HEK293T (cell line): ENCODE results near the gene SLC43A3.
"Not testable (repeated sequence)": the region's sequence is repeated elsewhere in the genome, so short reads cannot be mapped to it uniquely, and the experiment has no call there.

Experiments
- CTCF ChIA-PET: fragments of 350-600 bp; formaldehyde crosslinking; extraction: SDS; loops from one replicate; lab custom pipeline; 2021; ENCODE audit warnings: antibody characterized with exemption, inconsistent platforms; lab: Yijun Ruan, JAX
- POLR2A ChIA-PET: fragments of 350-600 bp; formaldehyde crosslinking; extraction: SDS; loops from one replicate; lab custom pipeline; 2020; ENCODE audit warnings: antibody characterized with exemption, inconsistent platforms; lab: Yijun Ruan, JAX
- DNase-seq: peaks from one replicate; pipeline ENCODE4 v3.0.0; 2012; ENCODE audit warnings: mixed read lengths; ENCODE audit errors: extremely low spot score
- ARNT ChIP-seq: fragments of 450-650 bp; IDR thresholded peaks from 2 replicates; pipeline ENCODE4 v1.6.1; 2017; ENCODE audit warnings: mild to moderate bottlenecking
- BHLHE40 ChIP-seq: fragments of 450-650 bp; IDR thresholded peaks from 2 replicates; pipeline ENCODE4 v1.6.1; 2016; ENCODE audit warnings: mild to moderate bottlenecking, moderate library complexity, borderline replicate concordance
- CTBP1 ChIP-seq: fragments of 450-650 bp; IDR thresholded peaks from 2 replicates; pipeline ENCODE4 v1.6.1; 2016; ENCODE audit warnings: borderline replicate concordance
- ELF4 ChIP-seq: fragments of 450-650 bp; IDR thresholded peaks from 2 replicates; pipeline ENCODE4 v1.6.1; 2017; ENCODE audit warnings: antibody characterized with exemption
- FOXA1 ChIP-seq: fragments of 450-650 bp; IDR thresholded peaks from 2 replicates; pipeline ENCODE4 v1.6.1; 2016; ENCODE audit warnings: mild to moderate bottlenecking
- FOXK2 ChIP-seq: fragments of 450-650 bp; IDR thresholded peaks from 2 replicates; pipeline ENCODE4 v1.6.1; 2016; ENCODE audit warnings: mild to moderate bottlenecking
- FOXM1 ChIP-seq: fragments of 450-650 bp; IDR thresholded peaks from 2 replicates; pipeline ENCODE4 v1.6.1; 2017; ENCODE audit warnings: mild to moderate bottlenecking, borderline replicate concordance
- HDGF ChIP-seq: fragments of 450-650 bp; IDR thresholded peaks from 2 replicates; pipeline ENCODE4 v1.6.1; 2017; ENCODE audit warnings: antibody characterized with exemption, borderline replicate concordance
- L3MBTL2 ChIP-seq: fragments of 450-650 bp; conservative IDR thresholded peaks from 2 replicates; pipeline ENCODE4 v1.6.1; 2016; ENCODE audit warnings: mild to moderate bottlenecking
- LEF1 ChIP-seq: fragments of 450-650 bp; IDR thresholded peaks from 2 replicates; pipeline ENCODE4 v1.6.1; 2017; ENCODE audit warnings: mild to moderate bottlenecking, borderline replicate concordance
- NFRKB ChIP-seq: fragments of 450-650 bp; IDR thresholded peaks from 2 replicates; pipeline ENCODE4 v1.6.1; 2016; ENCODE audit warnings: mild to moderate bottlenecking, moderate library complexity
- PKNOX1 ChIP-seq: fragments of 450-650 bp; IDR thresholded peaks from 2 replicates; pipeline ENCODE4 v1.6.1; 2016
- SP1 ChIP-seq: fragments of 450-650 bp; IDR thresholded peaks from 2 replicates; pipeline ENCODE4 v1.6.1; 2017
- SUZ12 ChIP-seq: fragments of 450-650 bp; IDR thresholded peaks from 2 replicates; pipeline ENCODE4 v1.6.1; 2016; ENCODE audit warnings: mild to moderate bottlenecking
- TARDBP ChIP-seq: fragments of 450-650 bp; IDR thresholded peaks from 2 replicates; pipeline ENCODE4 v1.6.1; 2016
- ZNF384 ChIP-seq: fragments of 450-650 bp; IDR thresholded peaks from 2 replicates; pipeline ENCODE4 v1.6.1; 2016

Gene SLC43A3

DNA sequence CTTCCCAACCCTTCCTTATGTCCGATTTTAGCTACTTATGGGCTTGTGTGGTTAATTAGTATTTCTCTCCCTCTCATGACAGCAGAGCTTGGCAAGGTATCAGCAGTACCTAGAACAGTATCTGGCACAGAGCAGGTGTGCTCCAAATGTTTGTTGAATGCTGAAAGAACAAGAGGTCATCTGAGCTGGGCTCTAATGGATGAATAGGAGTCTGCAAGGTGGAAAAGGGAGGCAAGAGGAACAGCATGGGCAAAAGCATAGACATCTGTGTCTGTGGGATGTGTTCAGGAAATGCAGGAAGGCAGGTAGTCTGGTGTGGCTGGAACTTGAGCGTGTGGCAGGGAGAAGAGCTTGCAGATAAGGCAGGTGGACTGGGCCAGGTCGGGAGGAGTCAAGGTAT lies 65.0 kb downstream of the SLC43A3 start:
- TF ChIP-seq SP1 (no peak), PKNOX1 (no peak), SUZ12 (no peak), HDGF (no peak), LEF1 (no peak), L3MBTL2 (no peak), BHLHE40 (no peak), ELF4 (no peak), FOXA1 (no peak), CTBP1 (no peak)
- POLR2A ChIA-PET = no interaction called here
- DNase-seq = no peak
- CTCF ChIA-PET = interaction anchor here (0.8 to 2.6 kb wide), 4 partner anchors 12 to 16 kb away, joined by 3 to 14 read pairs (median 4); no protein-coding TSS in a partner anchor

GRCh38 chr11:57361420-57361819 lies 65.5 kb downstream of the SLC43A3 start:
- CTCF ChIA-PET = interaction anchor here (0.9 to 2.6 kb wide), 3 partner anchors 12 to 16 kb away, joined by 3 to 14 read pairs (median 4); no protein-coding TSS in a partner anchor
- POLR2A ChIA-PET, DNase-seq: not testable (repeated sequence)

- CTCF ChIA-PET = interaction anchor here (0.9 to 2.6 kb wide), 3 partner anchors 11 to 15 kb away, joined by 3 to 14 read pairs (median 4); no protein-coding TSS in a partner anchor
- no peak for DNase-seq
- TF ChIP-seq L3MBTL2 = no peak
- POLR2A ChIA-PET = no interaction called here
Observed at GRCh38 chr11:57360991-57361390, 65.9 kb downstream of the SLC43A3 start.

- ChIA-PET POLR2A (no interaction called here), CTCF (interaction anchor here (0.8 to 2.6 kb wide), 2 partner anchors 11 to 14 kb away, joined by 5 to 14 read pairs; no protein-coding TSS in a partner anchor)
- DNase-seq = no peak
- TF ChIP-seq SUZ12 = no peak
- TF ChIP-seq FOXK2 = no peak
- no peak for TF ChIP-seq FOXM1
- TF ChIP-seq HDGF = no peak
Observed at GRCh38 chr11:57359896-57360690, 66.8 kb downstream of the SLC43A3 start.

DNA sequence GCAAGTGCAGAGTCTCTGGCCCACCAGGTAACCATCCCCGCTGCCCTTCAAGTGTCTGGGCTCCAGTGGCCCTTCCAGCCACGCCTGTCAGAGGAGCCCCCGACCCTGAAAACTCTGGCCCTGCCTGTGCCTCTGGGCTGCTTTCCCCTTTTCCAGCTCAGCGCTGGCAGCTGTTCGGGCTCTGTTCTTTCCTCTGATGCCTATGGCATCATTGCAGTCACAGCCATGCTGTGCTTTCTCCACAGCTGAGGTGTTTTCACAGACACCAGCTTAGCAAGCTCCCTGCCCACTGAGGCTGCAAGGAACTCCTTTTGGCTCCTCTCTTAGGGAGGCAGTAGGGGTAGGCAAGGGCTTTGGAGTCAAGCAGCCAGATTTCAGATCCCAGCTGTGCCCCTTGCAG lies 67.5 kb downstream of the SLC43A3 start:
- TF ChIP-seq SUZ12 (no peak), PKNOX1 (no peak), FOXK2 (no peak), LEF1 (no peak), NFRKB (no peak), ZNF384 (no peak)
- ChIA-PET POLR2A (no interaction called here), CTCF (interaction anchor here (0.8 kb wide), 1 partner anchor 14 kb away, joined by 5 read pairs; no protein-coding TSS in a partner anchor)
- DNase-seq = no peak

DNA sequence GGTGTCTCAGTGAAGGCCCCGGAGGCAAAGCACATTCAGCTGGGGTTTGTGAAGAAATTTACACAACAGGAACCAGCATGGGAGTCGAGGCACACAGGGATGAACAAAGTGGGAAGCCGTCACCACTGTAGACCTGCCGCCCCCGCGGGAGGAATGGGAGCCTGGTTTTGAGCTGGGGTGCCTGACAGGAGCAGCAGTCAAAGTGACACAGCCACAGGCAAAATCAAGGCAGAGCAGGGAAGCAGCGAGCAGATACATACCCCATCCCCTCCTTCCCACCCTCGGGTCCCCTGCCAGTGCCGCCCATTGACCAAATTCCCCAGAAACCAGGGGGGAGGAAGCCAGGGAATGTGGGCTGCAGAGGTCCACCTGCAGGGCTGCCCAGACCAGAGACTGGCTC lies 67.9 kb downstream of the SLC43A3 start:
- no peak for DNase-seq
- POLR2A ChIA-PET = no interaction called here
- CTCF ChIA-PET = interaction anchor here (0.8 kb wide), 1 partner anchor 13 kb away, joined by 5 read pairs; no protein-coding TSS in a partner anchor
- TF ChIP-seq TARDBP = no peak
- no peak for TF ChIP-seq PKNOX1
- no peak for TF ChIP-seq LEF1
- no peak for TF ChIP-seq NFRKB
- TF ChIP-seq ARNT = no peak
- no peak for TF ChIP-seq CTBP1
- no peak for TF ChIP-seq FOXA1
- no peak for TF ChIP-seq ELF4
- TF ChIP-seq BHLHE40 = no peak
- TF ChIP-seq FOXM1 = no peak
- no peak for TF ChIP-seq L3MBTL2

GRCh38 chr11:57358543-57358961 lies 68.4 kb downstream of the SLC43A3 start:
- POLR2A ChIA-PET = no interaction called here
- TF ChIP-seq NFRKB = no peak
- TF ChIP-seq PKNOX1 = peak; percentile 74
- no peak for TF ChIP-seq HDGF
- CTCF ChIA-PET = no interaction called here
- no peak for DNase-seq
